Endodermal cell (in vitro differentiated cells): ENCODE results near the gene ANAPC13. TPM values are rescaled to one million over a fixed set of nuclear protein-coding genes. Genes with fewer than 3 reads are reported as not detected.

ENCODE experiments used
- DNase-seq: peaks from one replicate; pipeline ENCODE4 v3.0.0-alpha.2; 2017
- H3K27ac ChIP-seq: 2 replicates; pipeline ENCODE4 v1.5.1; 2013; ENCODE audit warnings: mild to moderate bottlenecking, low read depth, low read length, moderate library complexity
- H3K27me3 ChIP-seq: 2 replicates; pipeline ENCODE4 v1.6.1; 2013; ENCODE audit warnings: mild to moderate bottlenecking, low read length, moderate library complexity; ENCODE audit not compliant: insufficient read depth, control insufficient read depth, poor library complexity, severe bottlenecking
- H3K36me3 ChIP-seq: 2 replicates; pipeline ENCODE4 v1.7.0; 2013; ENCODE audit warnings: mild to moderate bottlenecking, low read length, moderate library complexity; ENCODE audit not compliant: control insufficient read depth, insufficient read depth
- H3K4me1 ChIP-seq: one replicate; pipeline ENCODE4 v1.7.0; 2013; ENCODE audit warnings: low read length; ENCODE audit not compliant: control insufficient read depth, insufficient read depth
- H3K4me3 ChIP-seq: 2 replicates; pipeline ENCODE4 v1.5.1; 2013; ENCODE audit warnings: mild to moderate bottlenecking, low read length, moderate library complexity
- H3K9ac ChIP-seq: 2 replicates; pipeline ENCODE4 v1.6.1; 2013; ENCODE audit warnings: mild to moderate bottlenecking, low read length, moderate library complexity; ENCODE audit not compliant: poor library complexity, severe bottlenecking; ENCODE audit errors: extremely low read depth
- H3K9me3 ChIP-seq: 2 replicates; pipeline ENCODE4 v1.6.1; 2013; ENCODE audit warnings: mild to moderate bottlenecking, low read length, moderate library complexity; ENCODE audit not compliant: control insufficient read depth
- H3K27ac Mint-ChIP-seq: 2 replicates; pipeline ENCODE4 v1.8.0; 2020; ENCODE audit warnings: mixed read lengths
- H3K27me3 Mint-ChIP-seq: 2 replicates; pipeline ENCODE4 v1.8.0; 2021; ENCODE audit warnings: mild to moderate bottlenecking, mixed read lengths; ENCODE audit not compliant: insufficient read depth
- H3K36me3 Mint-ChIP-seq: 2 replicates; pipeline ENCODE4 v1.8.0; 2020; ENCODE audit warnings: low read depth, mixed read lengths
- H3K4me1 Mint-ChIP-seq: 2 replicates; pipeline ENCODE4 v1.8.0; 2020; ENCODE audit warnings: mixed read lengths
- H3K4me3 Mint-ChIP-seq: 2 replicates; pipeline ENCODE4 v1.8.0; 2020; ENCODE audit warnings: mild to moderate bottlenecking, moderate library complexity, mixed read lengths
- H3K9me3 Mint-ChIP-seq: 2 replicates; pipeline ENCODE4 v1.8.0; 2020; ENCODE audit warnings: mild to moderate bottlenecking, mixed read lengths
- WGBS, 2 experiments: methylation state at CpG; one replicate each; pipeline versions ENCODE4 v1.1.5 to v1.1.7; 2013; ENCODE audit warnings: missing lambda C conversion rate in 2 of 2, mixed read lengths in 1 of 2; ENCODE audit not compliant: insufficient coverage in 1 of 2, insufficient read length in 1 of 2; 5-methylcytosine and 5-hydroxymethylcytosine counted together
- total RNA-seq, 2 donors: library from RNA; stranded (reverse); fragmentation: NEBNext Ultra II Directional in 1 of 2; extraction: Animal tissue kit (Norgen Biotek cat#: 25700) in 1 of 2; gene quantifications; 2 replicates in 1 of 2; 3 replicates in 1 of 2; pipeline ENCODE4 v1.2.1, GENCODE V29; 2021
- TF ChIP-seq, protein P1 (sequence below): fragments of 200-600 bp; sonication (generic); conservative IDR thresholded peaks from 2 replicates; pipeline ENCODE4 v1.5.0; 2021; ENCODE audit warnings: antibody characterized with exemption, mild to moderate bottlenecking

The ANAPC13 gene
- total RNA-seq, 2 donors from 2014 or later, result 28.6 to 29.3 TPM

GRCh38 chr3:134463676-134464063 is 22.1 kb downstream of the ANAPC13 start:
- H3K4me1 ChIP-seq, result peaks cover 12% of the 10 kb centered on the region
- peak overlapping the region; percentile 79 for H3K27ac ChIP-seq
- no peaks in the 10 kb centered on the region for H3K9me3 ChIP-seq
- H3K4me3 Mint-ChIP-seq, result peak overlapping the region; percentile 6
- peak overlapping the region; percentile 53 for H3K4me3 ChIP-seq
- no peaks in the 10 kb centered on the region for H3K36me3 ChIP-seq
- WGBS, 2 experiments, result 60 to 68% methylated on average over 1 to 4 of the region's 4 CpGs
- no peak for DNase-seq
- H3K4me1 Mint-ChIP-seq, result peaks cover 22% of the 10 kb centered on the region
- peak overlapping the region; percentile 42 for H3K9ac ChIP-seq
- H3K9me3 Mint-ChIP-seq, result no peaks in the 10 kb centered on the region
- H3K27me3 Mint-ChIP-seq, result peaks cover 2% of the 10 kb centered on the region
- TF ChIP-seq, protein P1, sequence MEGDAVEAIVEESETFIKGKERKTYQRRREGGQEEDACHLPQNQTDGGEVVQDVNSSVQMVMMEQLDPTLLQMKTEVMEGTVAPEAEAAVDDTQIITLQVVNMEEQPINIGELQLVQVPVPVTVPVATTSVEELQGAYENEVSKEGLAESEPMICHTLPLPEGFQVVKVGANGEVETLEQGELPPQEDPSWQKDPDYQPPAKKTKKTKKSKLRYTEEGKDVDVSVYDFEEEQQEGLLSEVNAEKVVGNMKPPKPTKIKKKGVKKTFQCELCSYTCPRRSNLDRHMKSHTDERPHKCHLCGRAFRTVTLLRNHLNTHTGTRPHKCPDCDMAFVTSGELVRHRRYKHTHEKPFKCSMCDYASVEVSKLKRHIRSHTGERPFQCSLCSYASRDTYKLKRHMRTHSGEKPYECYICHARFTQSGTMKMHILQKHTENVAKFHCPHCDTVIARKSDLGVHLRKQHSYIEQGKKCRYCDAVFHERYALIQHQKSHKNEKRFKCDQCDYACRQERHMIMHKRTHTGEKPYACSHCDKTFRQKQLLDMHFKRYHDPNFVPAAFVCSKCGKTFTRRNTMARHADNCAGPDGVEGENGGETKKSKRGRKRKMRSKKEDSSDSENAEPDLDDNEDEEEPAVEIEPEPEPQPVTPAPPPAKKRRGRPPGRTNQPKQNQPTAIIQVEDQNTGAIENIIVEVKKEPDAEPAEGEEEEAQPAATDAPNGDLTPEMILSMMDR, result no peak
- no peaks in the 10 kb centered on the region for H3K27me3 ChIP-seq
- H3K27ac Mint-ChIP-seq, result peak overlapping the region; percentile 84
- H3K36me3 Mint-ChIP-seq, result no peaks in the 10 kb centered on the region

DNA sequence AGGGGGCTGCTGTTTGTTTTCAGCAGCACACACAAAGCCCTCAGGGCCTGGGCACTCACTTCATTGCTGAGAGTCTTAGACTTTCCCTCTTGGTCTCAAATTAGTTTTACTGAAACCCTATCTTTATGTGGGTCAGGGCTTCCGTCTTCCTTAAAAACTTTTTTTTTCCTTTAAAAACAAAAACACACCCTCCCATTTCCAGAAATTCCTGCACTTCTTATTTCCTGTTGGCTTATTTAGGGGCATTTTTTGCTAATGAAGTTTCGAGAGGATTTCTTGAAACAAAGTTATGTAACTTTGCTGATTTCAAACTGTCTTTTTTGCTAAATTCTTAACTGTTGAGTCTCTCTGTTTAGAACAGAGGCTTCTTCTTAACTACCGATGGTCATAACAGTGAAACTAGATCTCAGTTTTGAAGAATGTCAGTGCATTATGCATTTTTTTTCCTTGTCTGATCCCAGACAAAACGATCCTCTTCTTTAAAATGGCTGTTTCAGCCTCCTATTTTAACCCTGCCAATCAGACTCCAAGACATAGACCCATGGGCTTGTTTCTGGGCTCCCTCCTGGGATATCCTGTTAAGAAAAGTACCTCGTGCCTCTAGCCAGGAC is 23.3 kb downstream of the ANAPC13 start:
- TF ChIP-seq, protein P1, result no peak
- H3K36me3 Mint-ChIP-seq, result no peaks in the 10 kb centered on the region
- peaks cover 22% of the 10 kb centered on the region for H3K4me1 Mint-ChIP-seq
- Histone ChIP-seq H3K36me3 (no peaks in the 10 kb centered on the region), H3K27ac (peak overlapping the region; percentile 73), H3K4me1 (peaks cover 12% of the 10 kb centered on the region), H3K4me3 (no peak overlapping the region), H3K27me3 (no peaks in the 10 kb centered on the region), H3K9me3 (no peaks in the 10 kb centered on the region), H3K9ac (no peak overlapping the region)
- DNase-seq, result peak; percentile 31
- peaks cover 2% of the 10 kb centered on the region for H3K27me3 Mint-ChIP-seq
- WGBS, 2 experiments, result 69 to 80% methylated on average over 2 to 5 of the region's 5 CpGs
- no peaks in the 10 kb centered on the region for H3K9me3 Mint-ChIP-seq
- H3K27ac Mint-ChIP-seq, result no peak overlapping the region
- H3K4me3 Mint-ChIP-seq, result no peak overlapping the region

DNA sequence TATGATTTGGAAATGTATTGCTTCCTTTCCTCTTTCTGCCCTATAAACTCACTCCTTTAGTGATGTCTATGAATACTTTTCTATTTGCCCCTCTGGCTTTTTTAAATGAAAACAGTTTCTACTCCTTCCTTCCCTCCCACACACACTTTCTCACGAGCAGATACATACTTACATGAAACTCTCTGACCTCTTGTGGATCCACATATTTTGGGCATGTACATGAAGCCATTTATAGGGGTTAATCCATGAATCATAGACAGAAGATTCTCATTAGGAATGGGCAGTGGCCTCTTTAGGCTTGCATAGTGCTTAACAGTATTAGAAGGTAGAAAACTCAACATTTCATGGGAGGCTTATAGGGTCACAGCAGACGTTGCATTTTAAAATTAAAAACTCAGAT is 24.8 kb downstream of the ANAPC13 start:
- Histone ChIP-seq H3K27ac (no peak overlapping the region), H3K36me3 (no peaks in the 10 kb centered on the region), H3K9me3 (no peaks in the 10 kb centered on the region), H3K4me1 (peaks cover 12% of the 10 kb centered on the region), H3K4me3 (no peak overlapping the region), H3K27me3 (no peaks in the 10 kb centered on the region), H3K9ac (no peak overlapping the region)
- WGBS, 2 experiments, result 90 to 96% methylated on average over 2 of the region's 2 CpGs
- peaks cover 2% of the 10 kb centered on the region for H3K27me3 Mint-ChIP-seq
- no peaks in the 10 kb centered on the region for H3K9me3 Mint-ChIP-seq
- H3K4me3 Mint-ChIP-seq, result no peak overlapping the region
- no peaks in the 10 kb centered on the region for H3K36me3 Mint-ChIP-seq
- no peak for DNase-seq
- H3K4me1 Mint-ChIP-seq, result peaks cover 22% of the 10 kb centered on the region
- no peak overlapping the region for H3K27ac Mint-ChIP-seq
- TF ChIP-seq, protein P1, result no peak
